ENCODE results near the gene OR5K4.

OR5K4 gene, protein sequence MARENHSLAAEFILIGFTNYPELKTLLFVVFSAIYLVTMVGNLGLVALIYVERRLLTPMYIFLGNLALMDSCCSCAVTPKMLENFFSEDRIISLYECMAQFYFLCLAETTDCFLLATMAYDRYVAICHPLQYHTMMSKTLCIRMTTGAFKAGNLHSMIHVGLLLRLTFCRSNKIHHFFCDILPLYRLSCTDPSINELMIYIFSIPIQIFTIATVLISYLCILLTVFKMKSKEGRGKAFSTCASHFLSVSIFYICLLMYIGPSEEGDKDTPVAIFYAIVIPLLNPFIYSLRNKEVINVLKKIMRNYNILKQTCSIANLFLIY
- total RNA-seq: 0 reads per million in 3 donors

DNA sequence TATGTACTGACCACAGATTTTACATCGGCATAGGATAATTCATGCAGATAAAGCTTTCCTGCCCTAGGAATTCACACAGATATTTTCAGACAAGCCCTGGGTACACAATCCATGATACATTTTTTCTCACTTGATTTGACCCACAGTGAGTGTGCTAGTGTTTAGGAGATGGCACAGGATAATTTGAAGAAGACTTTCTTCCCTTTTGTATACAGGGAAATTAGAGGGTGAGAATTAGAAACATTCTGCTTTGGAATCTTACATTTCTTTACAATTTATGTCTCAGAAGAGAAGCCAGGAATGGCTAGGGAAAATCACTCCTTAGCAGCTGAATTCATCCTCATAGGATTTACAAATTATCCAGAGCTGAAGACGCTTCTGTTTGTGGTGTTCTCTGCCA, at the start of gene OR5K4:
TSS of gene OR5K4 (plus strand) at position 301 of the 400 bp plus-strand sequence. CDS start at position 301, 0 bp downstream.
- DNase-seq: no peak
- Histone ChIP-seq H3K36me3 (ENCODE audit: control insufficient read depth, insufficient read depth, low read length) (no peaks in the 10 kb centered on the region), H3K4me3 (ENCODE audit: insufficient read depth, low read depth, low read length, poor library complexity, severe bottlenecking) (no peak within 1 kb of the TSS)

GRCh38 chr3:98322101-98322500, 31.6 kb upstream of the OR5K4 start:
- Histone ChIP-seq H3K27me3 (replicated peaks; ENCODE audit: control insufficient read depth, insufficient read depth, low read length, poor library complexity, severe bottlenecking) (no peaks in the 10 kb centered on the region), H3K4me3 (ENCODE audit: insufficient read depth, low read depth, low read length, poor library complexity, severe bottlenecking) (no peak overlapping the region), H3K4me1 (ENCODE audit: control insufficient read depth, insufficient read depth, low read length, poor library complexity, severe bottlenecking) (no peaks in the 10 kb centered on the region), H3K9me3 (ENCODE audit: control insufficient read depth, low read length) (no peaks in the 10 kb centered on the region), H3K36me3 (ENCODE audit: control insufficient read depth, insufficient read depth, low read length) (no peaks in the 10 kb centered on the region), H3K27ac (ENCODE audit: insufficient read depth, low read length, poor library complexity, severe bottlenecking) (no peak overlapping the region)
- DNase-seq: no peak

More for the DNA sequence above, at the start of gene OR5K4:
- no peaks in the 10 kb centered on the region for H3K4me1 ChIP-seq (ENCODE audit: control insufficient read depth, insufficient read depth, low read length, poor library complexity, severe bottlenecking)
- no peak within 1 kb of the TSS for H3K27ac ChIP-seq (ENCODE audit: insufficient read depth, low read length, poor library complexity, severe bottlenecking)
- no peaks in the 10 kb centered on the region for H3K27me3 ChIP-seq (replicated peaks; ENCODE audit: control insufficient read depth, insufficient read depth, low read length, poor library complexity, severe bottlenecking)
- H3K9me3 ChIP-seq (ENCODE audit: control insufficient read depth, low read length): no peaks in the 10 kb centered on the region

- no peaks in the 10 kb centered on the region for H3K36me3 ChIP-seq (ENCODE audit: control insufficient read depth, insufficient read depth, low read length)
- H3K27ac ChIP-seq (ENCODE audit: insufficient read depth, low read length, poor library complexity, severe bottlenecking): no peak overlapping the region
- H3K9me3 ChIP-seq (ENCODE audit: control insufficient read depth, low read length): no peaks in the 10 kb centered on the region
- no peaks in the 10 kb centered on the region for H3K4me1 ChIP-seq (ENCODE audit: control insufficient read depth, insufficient read depth, low read length, poor library complexity, severe bottlenecking)
- DNase-seq: no peak
- no peak overlapping the region for H3K4me3 ChIP-seq (ENCODE audit: insufficient read depth, low read depth, low read length, poor library complexity, severe bottlenecking)
- H3K27me3 ChIP-seq (replicated peaks; ENCODE audit: control insufficient read depth, insufficient read depth, low read length, poor library complexity, severe bottlenecking): no peaks in the 10 kb centered on the region
These were observed 31.0 kb upstream of the OR5K4 start for GRCh38 chr3:98322686-98323085.

- Histone ChIP-seq H3K27ac (ENCODE audit: insufficient read depth, low read length, poor library complexity, severe bottlenecking) (no peak overlapping the region), H3K27me3 (replicated peaks; ENCODE audit: control insufficient read depth, insufficient read depth, low read length, poor library complexity, severe bottlenecking) (no peaks in the 10 kb centered on the region), H3K4me1 (ENCODE audit: control insufficient read depth, insufficient read depth, low read length, poor library complexity, severe bottlenecking) (no peaks in the 10 kb centered on the region), H3K4me3 (ENCODE audit: insufficient read depth, low read depth, low read length, poor library complexity, severe bottlenecking) (no peak overlapping the region), H3K36me3 (ENCODE audit: control insufficient read depth, insufficient read depth, low read length) (no peaks in the 10 kb centered on the region), H3K9me3 (ENCODE audit: control insufficient read depth, low read length) (no peaks in the 10 kb centered on the region)
- no peak for DNase-seq
These were observed 30.2 kb upstream of the OR5K4 start for GRCh38 chr3:98323425-98323824.

GRCh38 chr3:98325055-98325454, 28.6 kb upstream of the OR5K4 start:
- no peaks in the 10 kb centered on the region for H3K9me3 ChIP-seq (ENCODE audit: control insufficient read depth, low read length)

DNA sequence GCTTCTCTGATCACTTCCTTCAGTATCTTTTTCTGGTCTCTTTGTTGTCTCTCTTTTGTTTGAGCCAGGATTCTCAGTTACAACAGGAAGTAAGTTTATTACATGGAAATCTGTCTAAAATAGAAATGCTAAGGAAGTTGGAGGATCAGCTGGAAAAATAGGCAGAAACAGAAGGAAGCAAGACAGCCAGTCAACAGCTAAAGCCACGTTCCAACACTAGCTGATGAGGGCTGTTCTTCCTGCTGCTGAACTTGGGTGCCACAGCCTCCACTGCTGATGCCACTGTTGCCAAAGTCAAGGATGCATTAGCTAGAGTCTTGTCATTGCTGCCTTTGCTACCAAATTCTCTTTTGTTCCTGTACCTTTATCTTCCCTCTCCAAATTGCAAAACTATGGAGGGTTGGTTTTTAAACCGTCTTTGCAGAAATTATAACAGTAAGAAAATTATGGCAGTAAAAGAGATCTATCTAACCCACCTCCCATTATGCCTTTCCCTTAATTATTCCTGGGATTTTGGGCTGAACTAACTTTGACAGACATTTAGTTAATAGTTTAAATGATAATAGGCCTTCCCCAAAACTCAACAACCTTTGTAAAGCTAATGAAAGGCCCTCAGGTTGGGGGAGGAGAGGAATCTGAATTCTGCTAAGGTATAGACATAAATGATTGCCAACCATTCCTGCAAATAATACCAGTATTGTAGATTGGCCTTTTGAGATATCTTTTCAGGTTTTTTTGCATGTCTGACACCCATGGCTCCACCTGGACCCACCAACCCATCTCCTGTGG, 27.4 kb upstream of the OR5K4 start:
- no peak overlapping the region for H3K4me3 ChIP-seq (ENCODE audit: insufficient read depth, low read depth, low read length, poor library complexity, severe bottlenecking)
- no peaks in the 10 kb centered on the region for H3K9me3 ChIP-seq (ENCODE audit: control insufficient read depth, low read length)
- no peak overlapping the region for H3K27ac ChIP-seq (ENCODE audit: insufficient read depth, low read length, poor library complexity, severe bottlenecking)
- H3K4me1 ChIP-seq (ENCODE audit: control insufficient read depth, insufficient read depth, low read length, poor library complexity, severe bottlenecking): no peaks in the 10 kb centered on the region
- no peaks in the 10 kb centered on the region for H3K27me3 ChIP-seq (replicated peaks; ENCODE audit: control insufficient read depth, insufficient read depth, low read length, poor library complexity, severe bottlenecking)
- no peaks in the 10 kb centered on the region for H3K36me3 ChIP-seq (ENCODE audit: control insufficient read depth, insufficient read depth, low read length)
- no peak for DNase-seq

More at GRCh38 chr3:98325055-98325454, 28.6 kb upstream of the OR5K4 start:
- no peaks in the 10 kb centered on the region for H3K27me3 ChIP-seq (replicated peaks; ENCODE audit: control insufficient read depth, insufficient read depth, low read length, poor library complexity, severe bottlenecking)
- no peak overlapping the region for H3K4me3 ChIP-seq (ENCODE audit: insufficient read depth, low read depth, low read length, poor library complexity, severe bottlenecking)
- no peaks in the 10 kb centered on the region for H3K36me3 ChIP-seq (ENCODE audit: control insufficient read depth, insufficient read depth, low read length)
- no peak for DNase-seq
- H3K4me1 ChIP-seq (ENCODE audit: control insufficient read depth, insufficient read depth, low read length, poor library complexity, severe bottlenecking): no peaks in the 10 kb centered on the region
- no peak overlapping the region for H3K27ac ChIP-seq (ENCODE audit: insufficient read depth, low read length, poor library complexity, severe bottlenecking)

DNA sequence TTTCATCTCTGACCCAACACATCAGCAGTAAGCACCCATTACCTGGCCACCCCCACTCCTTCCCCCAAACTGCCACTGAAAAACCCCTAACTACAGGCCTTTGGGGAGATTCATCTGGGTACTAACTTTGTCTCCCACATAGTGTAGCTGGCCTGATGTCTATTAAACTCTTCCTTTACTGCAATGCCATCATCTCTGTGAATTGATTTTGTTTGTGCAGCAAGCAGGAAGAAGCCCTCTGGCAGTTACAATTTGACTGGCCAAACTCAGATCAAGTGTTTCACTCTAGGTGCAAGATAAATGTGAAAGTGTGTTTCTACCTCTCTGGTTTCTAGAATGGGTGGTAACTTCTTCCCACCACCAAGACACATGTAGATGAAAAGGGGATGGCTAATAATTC, 26.7 kb upstream of the OR5K4 start:
- H3K4me1 ChIP-seq (ENCODE audit: control insufficient read depth, insufficient read depth, low read length, poor library complexity, severe bottlenecking): no peaks in the 10 kb centered on the region
- no peak for DNase-seq

DNA sequence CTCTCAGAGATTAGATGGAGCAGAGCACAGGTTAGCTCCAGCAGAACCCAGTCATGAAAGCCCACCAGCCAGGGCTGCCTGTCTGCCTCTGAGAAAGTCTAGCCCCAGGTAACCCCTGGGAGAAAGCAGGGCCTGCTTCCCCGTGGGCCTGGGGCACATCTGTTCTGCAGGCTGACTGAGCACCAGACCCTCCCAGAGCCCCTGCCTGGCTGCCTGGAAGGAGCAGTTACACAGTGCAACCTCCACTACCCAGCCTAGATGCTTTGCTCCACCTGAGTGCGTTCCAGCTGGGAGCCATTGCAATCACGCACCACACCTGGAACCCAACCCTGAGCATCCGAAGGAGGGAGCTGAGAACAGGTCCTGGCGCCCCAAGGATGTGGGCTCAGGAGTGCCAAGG, 24.7 kb upstream of the OR5K4 start:
- no peaks in the 10 kb centered on the region for H3K36me3 ChIP-seq (ENCODE audit: control insufficient read depth, insufficient read depth, low read length)
- H3K27ac ChIP-seq (ENCODE audit: insufficient read depth, low read length, poor library complexity, severe bottlenecking): no peak overlapping the region
- H3K27me3 ChIP-seq (replicated peaks; ENCODE audit: control insufficient read depth, insufficient read depth, low read length, poor library complexity, severe bottlenecking): no peaks in the 10 kb centered on the region
- H3K9me3 ChIP-seq (ENCODE audit: control insufficient read depth, low read length): no peaks in the 10 kb centered on the region
- no peak overlapping the region for H3K4me3 ChIP-seq (ENCODE audit: insufficient read depth, low read depth, low read length, poor library complexity, severe bottlenecking)
- DNase-seq: no peak
- no peaks in the 10 kb centered on the region for H3K4me1 ChIP-seq (ENCODE audit: control insufficient read depth, insufficient read depth, low read length, poor library complexity, severe bottlenecking)

More for the DNA sequence above, 26.7 kb upstream of the OR5K4 start:
- Histone ChIP-seq H3K27ac (ENCODE audit: insufficient read depth, low read length, poor library complexity, severe bottlenecking) (no peak overlapping the region), H3K9me3 (ENCODE audit: control insufficient read depth, low read length) (no peaks in the 10 kb centered on the region), H3K27me3 (replicated peaks; ENCODE audit: control insufficient read depth, insufficient read depth, low read length, poor library complexity, severe bottlenecking) (no peaks in the 10 kb centered on the region), H3K36me3 (ENCODE audit: control insufficient read depth, insufficient read depth, low read length) (no peaks in the 10 kb centered on the region), H3K4me3 (ENCODE audit: insufficient read depth, low read depth, low read length, poor library complexity, severe bottlenecking) (no peak overlapping the region)

DNA sequence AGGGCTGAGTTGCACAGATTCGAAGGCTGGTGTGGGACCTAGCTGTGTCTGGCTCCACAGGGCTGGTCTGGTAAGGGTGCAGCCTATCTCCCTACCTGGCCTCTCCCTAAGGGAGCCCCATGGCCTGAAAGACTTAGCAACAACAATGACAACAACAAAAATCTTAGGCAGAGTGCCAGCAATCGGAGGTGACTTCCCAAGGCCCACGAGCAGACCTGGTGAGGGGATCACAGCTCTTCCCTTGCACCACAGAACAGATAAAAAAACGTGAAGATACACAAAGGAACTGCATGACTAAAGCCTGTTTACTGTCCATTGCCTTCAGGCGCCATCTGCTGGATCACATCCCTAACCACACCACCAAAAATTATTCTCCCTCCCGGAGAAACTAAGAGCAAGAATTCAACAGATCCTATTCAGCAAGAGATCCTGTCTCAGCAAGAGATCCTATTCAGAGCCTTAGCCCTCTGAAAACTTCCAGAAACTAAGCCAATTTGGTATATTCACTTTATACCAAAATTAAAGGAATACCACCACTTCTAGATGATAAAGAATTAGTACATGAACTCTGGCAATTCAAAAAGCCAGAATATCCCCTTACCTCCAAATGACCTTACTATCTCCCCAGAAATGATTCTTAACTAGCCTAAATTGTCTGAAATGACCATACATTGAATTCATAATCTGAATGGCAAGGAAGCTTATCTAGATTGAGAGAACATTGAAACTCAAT, 24.1 kb upstream of the OR5K4 start:
- no peaks in the 10 kb centered on the region for H3K27me3 ChIP-seq (replicated peaks; ENCODE audit: control insufficient read depth, insufficient read depth, low read length, poor library complexity, severe bottlenecking)
- peak; percentile 6 to 29 (median 16) for DNase-seq
- H3K27ac ChIP-seq (ENCODE audit: insufficient read depth, low read length, poor library complexity, severe bottlenecking): no peak overlapping the region
- no peak overlapping the region for H3K4me3 ChIP-seq (ENCODE audit: insufficient read depth, low read depth, low read length, poor library complexity, severe bottlenecking)
- H3K4me1 ChIP-seq (ENCODE audit: control insufficient read depth, insufficient read depth, low read length, poor library complexity, severe bottlenecking): no peaks in the 10 kb centered on the region
- no peaks in the 10 kb centered on the region for H3K36me3 ChIP-seq (ENCODE audit: control insufficient read depth, insufficient read depth, low read length)
- no peaks in the 10 kb centered on the region for H3K9me3 ChIP-seq (ENCODE audit: control insufficient read depth, low read length)
